ENCODE measurements around the gene HNRNPC.
"Not testable (repeated sequence)": the region's sequence is repeated elsewhere in the genome, so short reads cannot be mapped to it uniquely, and the experiment has no call there.

The HNRNPC gene

GRCh38 chr14:21244544-21244943 is 24.7 kb downstream of the HNRNPC start:
- DNase-seq = no peak

DNA sequence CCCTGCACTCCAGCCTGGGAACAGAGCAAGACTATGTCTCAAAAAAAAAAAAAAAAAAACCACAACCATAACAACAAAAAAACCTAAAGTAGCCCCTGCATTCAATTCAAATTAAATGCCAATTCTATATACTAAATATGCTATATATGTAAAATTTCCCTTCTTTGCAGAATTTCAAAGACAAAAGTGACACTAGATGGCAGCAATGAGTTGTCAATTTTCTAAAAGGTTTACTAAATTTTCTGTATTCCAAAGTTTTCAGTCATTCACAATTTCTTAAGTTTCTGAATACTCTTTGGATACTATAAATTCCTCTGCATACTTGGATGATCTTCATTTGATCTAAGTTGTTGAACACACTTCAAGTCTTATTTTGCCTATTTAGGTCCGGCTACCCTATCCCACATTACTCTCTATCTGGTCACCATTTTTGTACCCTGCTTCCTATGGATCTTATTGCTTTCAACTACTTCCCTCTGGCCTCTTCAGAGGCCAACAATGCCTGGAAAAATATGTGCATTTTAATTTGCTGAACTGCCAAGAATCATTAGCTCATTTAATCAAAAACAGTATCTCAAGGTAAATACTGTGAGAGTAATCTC is 27.9 kb downstream of the HNRNPC start:
- DNase-seq = peak; percentile 46

DNA sequence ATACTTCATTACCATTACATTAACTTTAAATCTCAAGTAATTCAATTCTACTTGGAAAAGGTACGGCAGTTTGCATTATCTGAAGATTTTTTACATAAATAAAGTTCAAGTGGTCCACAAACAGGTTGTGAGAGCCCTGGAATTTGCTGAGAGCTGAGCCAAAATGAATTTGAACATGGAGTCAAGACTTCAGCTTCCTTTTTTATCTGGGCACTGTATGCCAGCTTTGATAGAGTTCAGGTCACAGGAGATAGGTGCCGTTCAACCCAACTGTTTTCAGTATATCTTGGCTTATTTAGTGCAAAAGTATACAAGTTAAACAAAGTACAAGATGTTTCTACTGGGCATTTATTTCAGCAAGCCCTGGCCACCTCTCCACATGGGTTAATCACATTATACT is 28.8 kb downstream of the HNRNPC start:
- no peak for DNase-seq

DNA sequence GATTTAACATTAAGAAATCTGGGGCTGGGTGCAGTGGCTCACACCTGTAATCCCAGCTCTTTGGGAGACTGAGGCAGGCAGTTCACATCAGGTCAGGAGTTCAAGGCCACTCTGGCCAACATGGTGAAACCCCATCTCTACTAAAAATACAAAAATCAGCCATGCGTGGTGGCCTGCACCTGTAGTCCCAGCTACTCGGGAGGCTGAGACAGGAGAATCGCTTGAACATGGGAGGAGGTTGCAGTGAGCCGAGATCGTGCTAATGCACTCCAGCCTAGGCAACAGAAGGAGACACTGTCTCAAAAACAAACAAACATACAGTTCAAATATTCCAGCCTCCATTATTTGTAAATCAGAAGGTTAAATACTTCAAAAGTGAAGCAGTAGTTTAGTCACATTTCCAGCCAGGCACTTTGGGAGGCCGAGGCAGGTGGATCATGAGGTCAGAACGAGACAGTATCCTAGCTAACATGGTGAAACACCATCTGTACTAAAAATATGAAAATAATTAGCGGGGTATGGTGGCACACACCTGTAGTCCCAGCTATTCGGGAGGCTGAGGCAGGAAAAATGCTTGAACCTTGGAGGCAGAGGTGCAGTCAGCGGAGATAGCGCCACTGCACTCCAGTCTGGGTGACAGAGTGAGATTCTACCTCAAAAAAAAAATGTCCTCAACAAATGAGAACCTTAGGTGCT is 30.3 kb downstream of the HNRNPC start:
- no peak for DNase-seq

DNA sequence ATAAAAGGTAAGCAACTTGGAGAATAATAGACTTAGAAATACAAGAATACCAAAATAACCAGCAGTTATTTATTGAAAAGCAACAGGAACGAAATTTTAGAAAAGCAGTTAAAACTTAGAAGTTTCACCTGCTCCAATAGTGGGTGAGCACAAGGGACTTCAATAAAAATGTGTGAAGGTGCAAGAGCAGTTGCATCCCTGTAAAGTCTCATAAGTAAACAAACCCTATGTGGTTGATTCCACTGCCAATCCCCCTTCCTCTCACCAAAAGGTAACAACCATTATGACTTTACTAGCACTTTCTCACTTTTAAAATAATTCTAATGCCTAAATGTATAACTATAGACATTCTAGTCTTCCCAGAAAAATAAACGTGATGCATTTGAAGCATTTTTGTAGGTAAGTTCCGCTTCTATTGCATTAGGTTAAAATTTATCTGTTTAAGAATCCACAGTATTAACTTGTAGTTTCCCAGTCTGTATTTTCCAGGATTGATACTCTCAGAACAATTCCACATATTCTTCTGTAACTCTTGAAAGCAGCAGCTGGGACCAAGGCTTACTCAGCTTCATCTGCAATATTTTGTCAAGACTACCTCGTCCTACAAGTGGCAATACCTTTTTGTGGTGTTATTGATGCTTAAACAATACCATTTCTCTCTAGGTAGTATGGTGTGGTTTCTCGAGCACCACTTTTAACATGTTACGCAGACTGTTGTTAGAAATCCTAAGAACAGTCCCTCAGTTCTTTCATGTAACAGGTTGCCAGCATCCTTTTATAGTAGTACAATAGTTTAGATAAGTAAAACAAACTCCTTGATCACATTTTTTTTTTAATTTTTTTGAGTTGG is 32.1 kb downstream of the HNRNPC start:
- no peak for DNase-seq

GRCh38 chr14:21234112-21234511 is 35.1 kb downstream of the HNRNPC start:
- no peak for DNase-seq

DNA sequence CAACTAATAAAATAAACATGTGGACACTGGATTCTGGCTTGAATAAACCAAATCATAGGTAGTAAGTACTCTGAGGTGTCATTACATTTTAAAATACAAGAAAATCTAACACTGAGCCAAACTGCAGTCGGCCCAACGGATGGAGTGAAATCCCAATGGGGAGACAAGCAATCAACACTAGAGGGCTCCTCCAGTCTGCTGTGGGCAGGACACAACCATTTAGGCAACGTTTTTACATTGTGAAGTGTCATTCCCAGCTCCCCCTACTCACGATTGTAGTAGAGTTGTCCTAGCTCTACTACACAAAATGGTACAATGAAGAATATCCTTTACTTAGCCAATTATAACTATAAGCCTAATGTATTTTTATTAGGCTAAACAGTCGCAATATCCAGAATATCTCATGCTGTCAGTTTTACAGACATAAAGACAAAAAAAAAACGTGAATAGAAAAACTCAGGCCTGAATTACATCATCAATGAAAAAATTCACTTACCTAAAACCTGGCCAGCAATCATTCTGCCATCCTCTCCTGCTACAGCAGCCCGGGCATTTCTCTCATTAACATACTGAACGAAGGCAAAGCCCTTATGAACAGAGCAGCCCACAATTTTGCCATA is 35.7 kb downstream of the HNRNPC start:
- no peak for DNase-seq

DNA sequence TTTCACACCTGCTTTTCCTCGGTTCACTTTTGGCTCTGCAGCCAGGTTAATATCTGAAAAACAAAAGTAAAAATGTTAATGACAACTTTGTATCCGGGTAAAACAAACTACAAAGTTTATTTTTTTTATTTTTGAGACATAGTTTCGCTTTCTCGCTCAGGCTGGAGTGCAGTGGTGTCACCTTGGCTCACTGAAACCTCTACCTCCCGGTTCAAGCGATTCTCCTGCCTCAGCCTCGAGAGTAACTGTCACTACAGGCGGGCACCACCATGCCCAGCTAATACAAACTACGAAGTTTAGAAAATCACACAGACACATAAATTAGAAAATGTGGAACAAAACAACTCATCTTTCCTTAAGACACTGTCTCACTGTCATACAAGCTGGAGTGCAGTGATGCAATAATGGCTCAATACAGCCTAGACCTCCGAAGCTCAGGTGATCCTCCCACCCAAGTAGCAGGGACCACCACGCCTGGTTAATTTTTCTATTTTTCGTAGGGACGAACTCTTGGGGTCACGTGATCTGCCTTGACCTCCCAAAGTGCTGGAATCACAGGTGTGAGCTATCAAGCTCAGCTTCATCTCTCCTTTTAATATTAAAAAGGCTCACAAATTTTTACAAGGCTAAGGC is 38.1 kb downstream of the HNRNPC start:
- DNase-seq = no peak

GRCh38 chr14:21229821-21230220 is 39.4 kb downstream of the HNRNPC start:
- DNase-seq = no peak

DNA sequence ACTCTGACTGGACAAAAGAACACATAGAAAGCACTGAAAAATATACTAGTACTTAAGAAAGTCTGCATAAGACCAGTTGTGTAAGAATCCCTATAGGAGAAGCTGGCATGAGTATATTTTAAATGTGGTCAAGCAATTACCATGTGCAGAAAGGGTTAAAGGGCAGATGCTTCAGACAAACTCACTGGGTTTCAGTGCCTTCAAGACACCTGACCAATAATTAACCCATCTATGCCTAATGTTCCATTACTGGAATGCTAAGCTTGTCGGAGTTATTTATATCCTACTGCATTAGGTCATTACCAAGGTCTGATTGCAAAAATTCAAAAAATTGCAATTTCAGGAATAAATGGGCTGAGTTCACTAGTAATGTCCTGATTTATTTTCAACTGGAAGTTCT is 41.3 kb downstream of the HNRNPC start:
- DNase-seq = no peak

- no peak for DNase-seq
These were observed 42.1 kb downstream of the HNRNPC start for GRCh38 chr14:21227150-21227549.

DNA sequence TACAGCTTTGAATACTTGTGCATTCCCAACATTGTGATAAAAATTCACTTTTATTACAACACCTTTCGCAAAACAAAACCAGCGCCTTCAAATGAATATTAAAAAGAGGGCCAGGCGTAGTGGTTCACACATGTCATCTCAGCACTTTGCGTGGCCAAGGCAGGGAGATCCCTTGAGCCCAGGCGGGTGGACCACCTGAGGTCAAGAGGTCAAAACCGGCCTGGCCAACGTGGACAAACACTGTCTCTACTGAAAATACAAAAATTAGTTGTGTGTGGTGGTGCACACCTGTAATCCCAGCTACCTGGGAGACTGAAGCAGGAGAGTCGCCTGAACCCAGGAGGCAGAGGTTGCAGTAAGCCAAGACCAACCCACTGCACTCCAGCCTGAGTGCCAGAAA is 42.8 kb downstream of the HNRNPC start:
- DNase-seq = no peak

GRCh38 chr14:21225164-21225563 is 44.1 kb downstream of the HNRNPC start:
- not testable (repeated sequence) for DNase-seq

- peak; percentile 44 for DNase-seq
These were observed 48.3 kb downstream of the HNRNPC start for GRCh38 chr14:21220874-21221477.

DNA sequence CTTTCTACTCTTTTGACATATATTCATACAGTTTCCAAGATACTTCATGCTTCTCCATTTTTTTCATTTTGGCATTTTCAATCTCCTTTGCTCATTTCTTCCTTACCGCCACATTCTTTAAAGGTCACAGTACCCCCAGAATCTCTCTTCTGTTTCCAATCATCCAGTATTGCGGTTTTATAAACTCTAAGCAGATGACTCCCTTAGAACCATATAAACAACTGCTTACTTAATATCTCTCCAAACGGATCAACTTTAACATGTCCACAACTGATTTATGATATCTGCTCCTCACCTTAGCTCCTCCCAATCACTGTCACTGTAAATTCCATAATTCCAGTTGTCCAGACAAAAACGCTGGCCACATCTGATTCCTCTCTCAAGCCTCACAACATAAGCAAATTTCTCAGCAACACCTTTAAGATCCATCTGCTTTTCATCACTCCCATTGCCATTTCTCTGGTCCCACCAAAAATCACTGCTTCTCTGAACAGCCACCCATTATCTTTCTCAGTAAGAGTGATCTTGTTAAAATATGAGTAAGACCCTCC is 49.6 kb downstream of the HNRNPC start:
- DNase-seq = peak; percentile 37

- no peak for DNase-seq
These were observed 50.1 kb downstream of the HNRNPC start for GRCh38 chr14:21219120-21219519.

DNA sequence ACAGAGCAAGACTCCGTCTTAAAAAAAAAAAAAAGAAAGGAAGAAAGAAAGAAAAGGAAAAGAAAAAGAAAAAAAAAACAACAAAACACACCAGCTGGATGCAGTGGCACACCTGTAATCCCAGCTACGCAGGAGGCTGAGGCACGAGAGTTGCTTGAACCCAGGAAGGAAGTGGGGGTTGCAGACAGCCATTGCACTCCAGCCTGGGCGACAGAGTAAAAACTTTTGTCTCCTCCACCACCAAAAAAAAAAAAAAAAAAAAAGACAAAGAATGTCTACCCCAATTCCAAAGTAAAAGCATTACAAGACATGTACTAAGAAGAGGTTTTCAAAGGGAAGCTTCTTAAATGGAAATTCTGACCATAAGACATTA is 53.4 kb downstream of the HNRNPC start:
- no peak for DNase-seq

- no peak for DNase-seq
These were observed 53.9 kb downstream of the HNRNPC start for GRCh38 chr14:21215130-21215878.

- DNase-seq = no peak
These were observed 55.6 kb downstream of the HNRNPC start for GRCh38 chr14:21213652-21214051.

GRCh38 chr14:21212824-21213223 is 56.4 kb downstream of the HNRNPC start:
- DNase-seq = not testable (repeated sequence)

- DNase-seq = no peak
These were observed 57.7 kb downstream of the HNRNPC start for GRCh38 chr14:21211509-21211908.

Data from fibroblast of skin of abdomen (primary cell).